Fibroblast of lung (primary cell): ENCODE measurements around the gene DIAPH3. TPM values are rescaled to one million over a fixed set of nuclear protein-coding genes. Genes with fewer than 3 reads are reported as not detected.

Experiments used
- DNase-seq, 2 donors: peaks; one replicate each; pipeline versions ENCODE4 v3.0.0 to v3.0.0-alpha.2; 2010; ENCODE audit warnings: low read depth in 2 of 2
- H2AFZ ChIP-seq: 2 replicates; pipeline ENCODE4 v1.5.1; 2012; ENCODE audit warnings: low read length, control low read depth, inconsistent platforms
- H3K27ac ChIP-seq: 2 replicates; pipeline ENCODE4 v1.5.1; 2011; ENCODE audit warnings: low read length, control low read depth; ENCODE audit not compliant: insufficient read depth
- H3K27me3 ChIP-seq: 2 replicates; pipeline ENCODE4 v1.5.1; 2011; ENCODE audit warnings: mild to moderate bottlenecking, low read length; ENCODE audit not compliant: control insufficient read depth, insufficient read depth
- H3K36me3 ChIP-seq: 2 replicates; pipeline ENCODE4 v1.5.1; 2011; ENCODE audit warnings: low read length; ENCODE audit not compliant: control insufficient read depth, insufficient read depth
- H3K4me1 ChIP-seq: 2 replicates; pipeline ENCODE4 v1.5.1; 2011; ENCODE audit warnings: low read length; ENCODE audit not compliant: control insufficient read depth, insufficient read depth; ENCODE audit errors: extremely low read depth
- H3K4me2 ChIP-seq: 2 replicates; pipeline ENCODE4 v1.5.1; 2011; ENCODE audit warnings: low read length, control low read depth; ENCODE audit not compliant: insufficient read depth; ENCODE audit errors: extremely low read depth
- H3K4me3 ChIP-seq, 4 experiments: fragments of 200-600 bp in 1 of 4; sonication (generic) in 1 of 4; replicated peaks in 1 of 4; 2 replicates each; pipeline ENCODE4 v1.5.1; 2011 to 2016; ENCODE audit warnings: low read length in 4 of 4, low read depth in 3 of 4, mild to moderate bottlenecking in 3 of 4, control low read depth in 2 of 4, inconsistent platforms in 1 of 4, mixed read lengths in 1 of 4; ENCODE audit not compliant: insufficient read depth in 1 of 4; ENCODE audit errors: control extremely low read depth in 1 of 4
- H3K79me2 ChIP-seq: 2 replicates; pipeline ENCODE4 v1.5.1; 2012; ENCODE audit warnings: mild to moderate bottlenecking, low read length, inconsistent platforms; ENCODE audit not compliant: control insufficient read depth, insufficient read depth
- H3K9ac ChIP-seq: 2 replicates; pipeline ENCODE4 v1.5.1; 2011; ENCODE audit warnings: mild to moderate bottlenecking, low read length, control low read depth; ENCODE audit not compliant: insufficient read depth
- H3K9me3 ChIP-seq: 2 replicates; pipeline ENCODE4 v1.5.1; 2012; ENCODE audit warnings: low read depth, low read length; ENCODE audit not compliant: control insufficient read depth, insufficient read depth
- H4K20me1 ChIP-seq: 2 replicates; pipeline ENCODE4 v1.5.1; 2011; ENCODE audit warnings: low read length; ENCODE audit not compliant: control insufficient read depth, insufficient read depth; ENCODE audit errors: extremely low read depth
- CTCF ChIP-seq, 2 donors: IDR thresholded peaks in 1 of 2; conservative IDR thresholded peaks in 1 of 2; 1 replicate in 1 of 2; 2 replicates in 1 of 2; pipeline ENCODE4 v1.5.1; 2011 to 2012; ENCODE audit warnings: low read length in 2 of 2, control low read depth in 1 of 2, inconsistent platforms in 1 of 2, low read depth in 1 of 2, mild to moderate bottlenecking in 1 of 2
- EZH2 ChIP-seq: IDR thresholded peaks from 2 replicates; pipeline ENCODE4 v1.5.1; 2012; ENCODE audit warnings: low read length, control low read depth, mild to moderate bottlenecking; ENCODE audit errors: missing control alignments
- polyA plus RNA-seq, 2 donors: library from polyadenylated mRNA; depleted of rRNA in 1 of 2; stranded (reverse) in 1 of 2; unstranded in 1 of 2; fragments of >200 nt; gene quantifications; 2 replicates each; pipeline ENCODE4 v1.2.1, GENCODE V29; 2011 to 2012; ENCODE audit warnings: missing spikeins in 1 of 2
- total RNA-seq: library from RNA; depleted of rRNA; stranded (reverse); fragments of >200 nt; gene quantifications from 2 replicates; pipeline ENCODE4 v1.2.1, GENCODE V29; 2014

The DIAPH3 gene
- total and polyA plus RNA-seq, 2 donors (not counting 1 experiment from before 2014, with no cell fraction given) = 5.9 to 10.9 TPM

- Histone ChIP-seq H4K20me1 (no peaks in the 10 kb centered on the region), H3K27ac (no peak overlapping the region), H3K9ac (no peak overlapping the region), H3K36me3 (no peaks in the 10 kb centered on the region), H3K27me3 (no peaks in the 10 kb centered on the region), H2AFZ (no peak overlapping the region), H3K4me3 (no peak overlapping the region), H3K4me1 (no peaks in the 10 kb centered on the region), H3K79me2 (no peaks in the 10 kb centered on the region), H3K9me3 (no peaks in the 10 kb centered on the region), H3K4me2 (no peak overlapping the region)
- TF ChIP-seq CTCF (conservative IDR thresholded peaks at IDR 0.05 in 1 of 2, IDR thresholded peaks at IDR 0.05 in 1 of 2; ENCODE audit: low read depth in 1 of 2, low read length in 2 of 2) (no peak), EZH2 (no peak)
- DNase-seq = no peak
Measured at GRCh38 chr13:59979589-59979988, 184.1 kb downstream of the DIAPH3 start.

- Histone ChIP-seq H3K9ac (no peak overlapping the region), H3K9me3 (no peaks in the 10 kb centered on the region), H3K4me1 (no peaks in the 10 kb centered on the region), H3K27ac (no peak overlapping the region), H4K20me1 (no peaks in the 10 kb centered on the region), H3K36me3 (no peaks in the 10 kb centered on the region), H3K27me3 (no peaks in the 10 kb centered on the region), H3K79me2 (no peaks in the 10 kb centered on the region), H3K4me2 (no peak overlapping the region), H3K4me3 (no peak overlapping the region), H2AFZ (no peak overlapping the region)
- DNase-seq = no peak
- TF ChIP-seq EZH2 (no peak), CTCF (conservative IDR thresholded peaks at IDR 0.05 in 1 of 2, IDR thresholded peaks at IDR 0.05 in 1 of 2; ENCODE audit: low read depth in 1 of 2, low read length in 2 of 2) (no peak)
Measured at GRCh38 chr13:59978862-59979261, 184.9 kb downstream of the DIAPH3 start.

GRCh38 chr13:59976856-59977255 lies 186.9 kb downstream of the DIAPH3 start:
- Histone ChIP-seq H3K36me3 (no peaks in the 10 kb centered on the region), H3K27me3 (no peaks in the 10 kb centered on the region), H2AFZ (no peak overlapping the region)

More at GRCh38 chr13:59976856-59977255, 186.9 kb downstream of the DIAPH3 start:
- no peaks in the 10 kb centered on the region for H3K9me3 ChIP-seq
- no peak overlapping the region for H3K27ac ChIP-seq
- TF ChIP-seq CTCF (conservative IDR thresholded peaks at IDR 0.05 in 1 of 2, IDR thresholded peaks at IDR 0.05 in 1 of 2; ENCODE audit: low read depth in 1 of 2, low read length in 2 of 2) (no peak), EZH2 (no peak)
- H3K4me2 ChIP-seq = no peak overlapping the region
- no peaks in the 10 kb centered on the region for H3K79me2 ChIP-seq
- no peaks in the 10 kb centered on the region for H3K4me1 ChIP-seq
- DNase-seq = no peak
- no peak overlapping the region for H3K4me3 ChIP-seq
- H4K20me1 ChIP-seq = no peaks in the 10 kb centered on the region
- H3K9ac ChIP-seq = no peak overlapping the region
